Liver (tissue), 3 donors: ENCODE measurements around the gene ARHGAP32.

Experiments used
- GABPA ChIP-seq, 2 donors: IDR thresholded peaks in 1 of 2; conservative IDR thresholded peaks in 1 of 2; 2 replicates each; pipeline ENCODE4 v1.6.1; 2016; ENCODE audit warnings: antibody characterized with exemption in 2 of 2, mild to moderate bottlenecking in 1 of 2, moderate library complexity in 1 of 2
- HNF4A ChIP-seq, 2 donors: conservative IDR thresholded peaks; 2 replicates each; pipeline ENCODE4 v1.6.1; 2016; ENCODE audit warnings: antibody characterized with exemption in 2 of 2, mild to moderate bottlenecking in 2 of 2
- NR2F2 ChIP-seq: IDR thresholded peaks from 2 replicates; pipeline ENCODE4 v1.6.1; 2016; ENCODE audit warnings: antibody characterized with exemption
- RAD21 ChIP-seq, 2 donors: IDR thresholded peaks; 2 replicates each; pipeline ENCODE4 v1.6.1; 2016; ENCODE audit warnings: antibody characterized with exemption in 2 of 2, mild to moderate bottlenecking in 2 of 2
- SP1 ChIP-seq: IDR thresholded peaks from 2 replicates; pipeline ENCODE4 v1.6.1; 2018; ENCODE audit warnings: antibody characterized with exemption, mild to moderate bottlenecking
- TAF1 ChIP-seq: conservative IDR thresholded peaks from 2 replicates; pipeline ENCODE4 v1.6.1; 2016; ENCODE audit warnings: antibody characterized with exemption, mild to moderate bottlenecking
- TF ChIP-seq, protein P1 (sequence below): fragments of 150-350 bp; IDR thresholded peaks from 2 replicates; pipeline ENCODE4 v1.5.1; 2017; ENCODE audit warnings: improper control_type of control experiment, low read depth, low read length; ENCODE audit not compliant: missing input control
- TF ChIP-seq, protein P2 (sequence below): IDR thresholded peaks from 2 replicates; pipeline ENCODE4 v1.6.1; 2016; ENCODE audit warnings: antibody characterized with exemption, mild to moderate bottlenecking
- TF ChIP-seq, protein P3 (sequence below): IDR thresholded peaks from 2 replicates; pipeline ENCODE4 v1.6.1; 2016; ENCODE audit warnings: antibody characterized with exemption
- TF ChIP-seq, protein P4 (sequence below): IDR thresholded peaks from 2 replicates; pipeline ENCODE4 v1.6.1; 2016; ENCODE audit warnings: antibody characterized with exemption
- donor health status: healthy.
- donor health status: healthy.

- TF ChIP-seq, protein P1, sequence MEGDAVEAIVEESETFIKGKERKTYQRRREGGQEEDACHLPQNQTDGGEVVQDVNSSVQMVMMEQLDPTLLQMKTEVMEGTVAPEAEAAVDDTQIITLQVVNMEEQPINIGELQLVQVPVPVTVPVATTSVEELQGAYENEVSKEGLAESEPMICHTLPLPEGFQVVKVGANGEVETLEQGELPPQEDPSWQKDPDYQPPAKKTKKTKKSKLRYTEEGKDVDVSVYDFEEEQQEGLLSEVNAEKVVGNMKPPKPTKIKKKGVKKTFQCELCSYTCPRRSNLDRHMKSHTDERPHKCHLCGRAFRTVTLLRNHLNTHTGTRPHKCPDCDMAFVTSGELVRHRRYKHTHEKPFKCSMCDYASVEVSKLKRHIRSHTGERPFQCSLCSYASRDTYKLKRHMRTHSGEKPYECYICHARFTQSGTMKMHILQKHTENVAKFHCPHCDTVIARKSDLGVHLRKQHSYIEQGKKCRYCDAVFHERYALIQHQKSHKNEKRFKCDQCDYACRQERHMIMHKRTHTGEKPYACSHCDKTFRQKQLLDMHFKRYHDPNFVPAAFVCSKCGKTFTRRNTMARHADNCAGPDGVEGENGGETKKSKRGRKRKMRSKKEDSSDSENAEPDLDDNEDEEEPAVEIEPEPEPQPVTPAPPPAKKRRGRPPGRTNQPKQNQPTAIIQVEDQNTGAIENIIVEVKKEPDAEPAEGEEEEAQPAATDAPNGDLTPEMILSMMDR: no peak
- TF ChIP-seq, protein P2, sequence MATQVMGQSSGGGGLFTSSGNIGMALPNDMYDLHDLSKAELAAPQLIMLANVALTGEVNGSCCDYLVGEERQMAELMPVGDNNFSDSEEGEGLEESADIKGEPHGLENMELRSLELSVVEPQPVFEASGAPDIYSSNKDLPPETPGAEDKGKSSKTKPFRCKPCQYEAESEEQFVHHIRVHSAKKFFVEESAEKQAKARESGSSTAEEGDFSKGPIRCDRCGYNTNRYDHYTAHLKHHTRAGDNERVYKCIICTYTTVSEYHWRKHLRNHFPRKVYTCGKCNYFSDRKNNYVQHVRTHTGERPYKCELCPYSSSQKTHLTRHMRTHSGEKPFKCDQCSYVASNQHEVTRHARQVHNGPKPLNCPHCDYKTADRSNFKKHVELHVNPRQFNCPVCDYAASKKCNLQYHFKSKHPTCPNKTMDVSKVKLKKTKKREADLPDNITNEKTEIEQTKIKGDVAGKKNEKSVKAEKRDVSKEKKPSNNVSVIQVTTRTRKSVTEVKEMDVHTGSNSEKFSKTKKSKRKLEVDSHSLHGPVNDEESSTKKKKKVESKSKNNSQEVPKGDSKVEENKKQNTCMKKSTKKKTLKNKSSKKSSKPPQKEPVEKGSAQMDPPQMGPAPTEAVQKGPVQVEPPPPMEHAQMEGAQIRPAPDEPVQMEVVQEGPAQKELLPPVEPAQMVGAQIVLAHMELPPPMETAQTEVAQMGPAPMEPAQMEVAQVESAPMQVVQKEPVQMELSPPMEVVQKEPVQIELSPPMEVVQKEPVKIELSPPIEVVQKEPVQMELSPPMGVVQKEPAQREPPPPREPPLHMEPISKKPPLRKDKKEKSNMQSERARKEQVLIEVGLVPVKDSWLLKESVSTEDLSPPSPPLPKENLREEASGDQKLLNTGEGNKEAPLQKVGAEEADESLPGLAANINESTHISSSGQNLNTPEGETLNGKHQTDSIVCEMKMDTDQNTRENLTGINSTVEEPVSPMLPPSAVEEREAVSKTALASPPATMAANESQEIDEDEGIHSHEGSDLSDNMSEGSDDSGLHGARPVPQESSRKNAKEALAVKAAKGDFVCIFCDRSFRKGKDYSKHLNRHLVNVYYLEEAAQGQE: no peak
- TF ChIP-seq, protein P3, sequence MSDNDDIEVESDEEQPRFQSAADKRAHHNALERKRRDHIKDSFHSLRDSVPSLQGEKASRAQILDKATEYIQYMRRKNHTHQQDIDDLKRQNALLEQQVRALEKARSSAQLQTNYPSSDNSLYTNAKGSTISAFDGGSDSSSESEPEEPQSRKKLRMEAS: no peak
- no peak for TF ChIP-seq HNF4A (conservative IDR thresholded peaks at IDR 0.05)
- TF ChIP-seq TAF1: no peak
- TF ChIP-seq RAD21 (IDR thresholded peaks at IDR 0.05): no peak
- no peak for TF ChIP-seq GABPA (IDR thresholded peaks at IDR 0.05 in 1 of 2, conservative IDR thresholded peaks at IDR 0.05 in 1 of 2)
- TF ChIP-seq, protein P4, sequence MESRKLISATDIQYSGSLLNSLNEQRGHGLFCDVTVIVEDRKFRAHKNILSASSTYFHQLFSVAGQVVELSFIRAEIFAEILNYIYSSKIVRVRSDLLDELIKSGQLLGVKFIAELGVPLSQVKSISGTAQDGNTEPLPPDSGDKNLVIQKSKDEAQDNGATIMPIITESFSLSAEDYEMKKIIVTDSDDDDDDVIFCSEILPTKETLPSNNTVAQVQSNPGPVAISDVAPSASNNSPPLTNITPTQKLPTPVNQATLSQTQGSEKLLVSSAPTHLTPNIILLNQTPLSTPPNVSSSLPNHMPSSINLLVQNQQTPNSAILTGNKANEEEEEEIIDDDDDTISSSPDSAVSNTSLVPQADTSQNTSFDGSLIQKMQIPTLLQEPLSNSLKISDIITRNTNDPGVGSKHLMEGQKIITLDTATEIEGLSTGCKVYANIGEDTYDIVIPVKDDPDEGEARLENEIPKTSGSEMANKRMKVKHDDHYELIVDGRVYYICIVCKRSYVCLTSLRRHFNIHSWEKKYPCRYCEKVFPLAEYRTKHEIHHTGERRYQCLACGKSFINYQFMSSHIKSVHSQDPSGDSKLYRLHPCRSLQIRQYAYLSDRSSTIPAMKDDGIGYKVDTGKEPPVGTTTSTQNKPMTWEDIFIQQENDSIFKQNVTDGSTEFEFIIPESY: no peak
- no peak for TF ChIP-seq SP1
- no peak for TF ChIP-seq NR2F2
These were observed 249.2 kb downstream of the ARHGAP32 start, which contains the start of gene TP53AIP1 for GRCh38 chr11:128942817-128943427.
